Heart left ventricle (tissue), 13 donors: ENCODE measurements around the gene EXOC4.

Experiments used
- CTCF ChIP-seq, 12 donors: fragments of 200-600 bp; sonication (generic) in 4 of 12; IDR thresholded peaks; one replicate each; pipeline versions ENCODE4 v1.5.0 to v1.8.0; 2018 to 2022; ENCODE audit warnings: antibody characterized with exemption in 12 of 12, mild to moderate bottlenecking in 5 of 12
- POLR2A ChIP-seq, 2 donors: fragments of 450-650 bp; IDR thresholded peaks; one replicate each; pipeline ENCODE4 v1.6.1; 2017; ENCODE audit warnings: antibody characterized with exemption in 2 of 2, mild to moderate bottlenecking in 2 of 2, moderate library complexity in 2 of 2
- donor health status: ischemic (EF 13 %, LVEDD 7.1; RV severe dilation, severe dysfunction).
- donor health status: DM: no; HTN: yes; CAD: no.
- donor health status: DM: no; HTN: no; CAD: no.
- donor health status: ischemic (EF 25% LVEDD 6.9; RV normal size, moderate dysfunction).
- donor health status: ischemic (EF 25% LVEDD 5.7; RV mildly dilated, moderate dysfunction).
- donor health status: ischemic (EF 35%, LVEDD 5.7; RV mildly dilated, moderate dysfunction).
- donor health status: nonischemic (EF 11% LVEDD 7.7; RV severe dilation, severe dysfunction).
- donor health status: DM: yes; HTN: yes; CAD: no.
- donor health status: PGD.
- donor health status: ischemic (EF 29% LVEDD 5.4; RV normal size, mild dysfunction).
- donor health status: nonischemic (EF 23%, LVEDD 6.1; RV moderate dilation, normal function).

GRCh38 chr7:133932591-133932990 lies 679.7 kb downstream of the EXOC4 start:
- TF ChIP-seq CTCF (IDR thresholded peaks at IDR 0.05) (no peak), POLR2A (IDR thresholded peaks at IDR 0.05) (no peak)
